KMS-11 (cell line): ENCODE measurements around the gene RTTN.

Experiments used
- H2AFZ ChIP-seq: fragments of 200-600 bp; sonication (generic); 2 replicates; pipeline ENCODE4 v1.6.1; 2016; ENCODE audit warnings: antibody characterized with exemption, mixed run types, low read depth
- H3K27ac ChIP-seq: fragments of 200-600 bp; sonication (generic); 2 replicates; pipeline ENCODE4 v1.6.1; 2016; ENCODE audit warnings: mild to moderate bottlenecking, mixed run types
- H3K27me3 ChIP-seq: fragments of 200-600 bp; sonication (generic); 2 replicates; pipeline ENCODE4 v1.6.1; 2017; ENCODE audit warnings: mild to moderate bottlenecking, low read depth, mixed run types, moderate library complexity; ENCODE audit not compliant: insufficient read depth
- H3K36me3 ChIP-seq: fragments of 200-600 bp; sonication (generic); 2 replicates; pipeline ENCODE4 v1.6.1; 2017; ENCODE audit warnings: mild to moderate bottlenecking, mixed run types; ENCODE audit not compliant: insufficient read depth
- H3K4me1 ChIP-seq: fragments of 200-600 bp; sonication (generic); 2 replicates; pipeline ENCODE4 v1.6.1; 2016; ENCODE audit warnings: mild to moderate bottlenecking, low read depth, mixed run types; ENCODE audit not compliant: poor library complexity, severe bottlenecking
- H3K4me2 ChIP-seq: fragments of 200-600 bp; sonication (generic); 2 replicates; pipeline ENCODE4 v1.7.0; 2016; ENCODE audit warnings: mild to moderate bottlenecking, mixed run types
- H3K4me3 ChIP-seq: fragments of 200-600 bp; sonication (generic); IDR thresholded peaks from 2 replicates; pipeline ENCODE4 v1.6.1; 2017; ENCODE audit warnings: low read depth, low read length, mixed read lengths; ENCODE audit not compliant: insufficient read depth
- H3K79me2 ChIP-seq: fragments of 200-600 bp; sonication (generic); 2 replicates; pipeline ENCODE4 v1.6.1; 2016; ENCODE audit warnings: low read depth, mixed run types; ENCODE audit not compliant: insufficient read depth
- H3K9ac ChIP-seq: fragments of 200-600 bp; sonication (generic); 2 replicates; pipeline ENCODE4 v1.6.1; 2016; ENCODE audit warnings: mild to moderate bottlenecking, mixed run types
- H4K20me1 ChIP-seq: fragments of 200-600 bp; sonication (generic); 2 replicates; pipeline ENCODE4 v1.6.1; 2016; ENCODE audit warnings: mild to moderate bottlenecking, mixed run types; ENCODE audit not compliant: insufficient read depth
- CTCF ChIP-seq: fragments of 200-600 bp; sonication (generic); conservative IDR thresholded peaks from 2 replicates; pipeline ENCODE4 v1.6.1; 2017; ENCODE audit warnings: low read depth, mild to moderate bottlenecking, antibody characterized with exemption, low read length, moderate library complexity, mixed read lengths

Gene RTTN

GRCh38 chr18:69985239-69985638 is 220.2 kb downstream of the RTTN start:
- no peaks in the 10 kb centered on the region for H4K20me1 ChIP-seq
- H3K4me1 ChIP-seq, result no peaks in the 10 kb centered on the region
- TF ChIP-seq CTCF, result no peak
- H2AFZ ChIP-seq, result no peak overlapping the region
- no peaks in the 10 kb centered on the region for H3K36me3 ChIP-seq
- no peaks in the 10 kb centered on the region for H3K27me3 ChIP-seq
- no peak overlapping the region for H3K4me2 ChIP-seq
- H3K27ac ChIP-seq, result no peak overlapping the region
- no peak overlapping the region for H3K9ac ChIP-seq
- no peak overlapping the region for H3K4me3 ChIP-seq
- no peaks in the 10 kb centered on the region for H3K79me2 ChIP-seq

GRCh38 chr18:69982417-69982816 is 223.1 kb downstream of the RTTN start:
- Histone ChIP-seq H3K4me1 (no peaks in the 10 kb centered on the region), H3K27ac (no peak overlapping the region), H3K4me2 (no peak overlapping the region), H3K9ac (no peak overlapping the region), H4K20me1 (no peaks in the 10 kb centered on the region), H3K36me3 (no peaks in the 10 kb centered on the region), H3K4me3 (no peak overlapping the region), H3K79me2 (no peaks in the 10 kb centered on the region), H2AFZ (no peak overlapping the region), H3K27me3 (no peaks in the 10 kb centered on the region)
- no peak for TF ChIP-seq CTCF

- Histone ChIP-seq H3K4me1 (no peaks in the 10 kb centered on the region), H2AFZ (no peak overlapping the region), H3K27me3 (no peaks in the 10 kb centered on the region), H4K20me1 (no peaks in the 10 kb centered on the region), H3K4me2 (no peak overlapping the region), H3K27ac (no peak overlapping the region), H3K79me2 (no peaks in the 10 kb centered on the region), H3K36me3 (no peaks in the 10 kb centered on the region), H3K4me3 (no peak overlapping the region), H3K9ac (no peak overlapping the region)
- TF ChIP-seq CTCF, result no peak
Measured at GRCh38 chr18:69981948-69982347, 223.5 kb downstream of the RTTN start.

- no peaks in the 10 kb centered on the region for H4K20me1 ChIP-seq
Measured at GRCh38 chr18:69980982-69981804, 224.3 kb downstream of the RTTN start.

More at GRCh38 chr18:69980982-69981804, 224.3 kb downstream of the RTTN start:
- no peak for TF ChIP-seq CTCF
- Histone ChIP-seq H3K79me2 (no peaks in the 10 kb centered on the region), H3K4me3 (no peak overlapping the region), H3K36me3 (no peaks in the 10 kb centered on the region), H3K27ac (no peak overlapping the region), H3K9ac (no peak overlapping the region), H2AFZ (no peak overlapping the region), H3K27me3 (no peaks in the 10 kb centered on the region), H3K4me1 (no peaks in the 10 kb centered on the region), H3K4me2 (no peak overlapping the region)
